Activated B cell treated with CpG ODN at 0.5 μM for 24 hours (primary cell): ENCODE measurements around the gene HOXB3. TPM values are rescaled to one million over a fixed set of nuclear protein-coding genes. Genes with fewer than 3 reads are reported as not detected.

Source experiments
- ATAC-seq: fragments of 200-7000 bp; cut with Tn5 transposase; one replicate; pipeline ENCODE4 v1.10.0; 2021; ENCODE audit warnings: low read depth, mild to moderate bottlenecking, moderate library complexity
- CTCF ChIA-PET: fragments of 350-600 bp; sonication (Branson Sonifier 250); formaldehyde crosslinking; loops from one replicate; lab custom pipeline; 2021; ENCODE audit warnings: antibody characterized with exemption; lab: Charles Lee
- POLR2A ChIA-PET: fragments of 350-600 bp; sonication (Branson Sonifier 250); formaldehyde crosslinking; loops from one replicate; lab custom pipeline; 2021; ENCODE audit warnings: antibody characterized with exemption; lab: Charles Lee
- DNase-seq: peaks from one replicate; pipeline ENCODE4 v3.0.0; 2022
- H3K27ac Mint-ChIP-seq: one replicate; pipeline ENCODE4 v1.8.0; 2020; ENCODE audit warnings: mixed read lengths
- H3K27me3 Mint-ChIP-seq: one replicate; pipeline ENCODE4 v1.8.0; 2021; ENCODE audit warnings: mixed read lengths
- H3K36me3 Mint-ChIP-seq: one replicate; pipeline ENCODE4 v1.8.0; 2021; ENCODE audit warnings: low read depth, mixed read lengths
- H3K4me1 Mint-ChIP-seq: one replicate; pipeline ENCODE4 v1.8.0; 2021; ENCODE audit warnings: mixed read lengths
- H3K4me3 Mint-ChIP-seq: one replicate; pipeline ENCODE4 v1.8.0; 2020; ENCODE audit warnings: mild to moderate bottlenecking, mixed read lengths
- H3K9me3 Mint-ChIP-seq: one replicate; pipeline ENCODE4 v1.8.0; 2020; ENCODE audit warnings: mixed read lengths
- CTCF ChIP-seq: fragments of 200-600 bp; IDR thresholded peaks from one replicate; pipeline ENCODE4 v1.8.0; 2022; ENCODE audit warnings: antibody characterized with exemption, mild to moderate bottlenecking
- intact Hi-C: fragments of 100-400 bp; cut with micrococcal nuclease; formaldehyde crosslinking; loops from one replicate; pipeline ENCODE4 v1.15.1; 2024
- total RNA-seq: library from RNA; stranded (reverse); gene quantifications from 2 replicates; pipeline ENCODE4 v1.2.3, GENCODE V29; 2022

The HOXB3 gene
- total RNA-seq, 1 donor from 2014 or later = 2.6 TPM

- ChIA-PET POLR2A (no interaction called here), CTCF (no interaction called here)
- Mint-ChIP-seq H3K36me3 (no peaks in the 10 kb centered on the region), H3K27me3 (peaks cover 20% of the 10 kb centered on the region), H3K9me3 (no peaks in the 10 kb centered on the region), H3K27ac (no peak overlapping the region), H3K4me3 (no peak overlapping the region), H3K4me1 (peaks cover 12% of the 10 kb centered on the region)
- no peak for TF ChIP-seq CTCF
- ATAC-seq = no peak
- intact Hi-C loops = no loop called here
- no peak for DNase-seq
These were observed 18.8 kb downstream of the HOXB3 start for GRCh38 chr17:48571024-48571818.

GRCh38 chr17:48570325-48571023, 19.6 kb downstream of the HOXB3 start:
- POLR2A ChIA-PET = interaction anchor here (0.6 kb wide), 1 partner anchor 313 kb away, joined by 3 read pairs; no protein-coding TSS in a partner anchor
- H3K4me3 Mint-ChIP-seq = no peak overlapping the region
- ATAC-seq (no peak), DNase-seq (no peak)
- peaks cover 6% of the 10 kb centered on the region for H3K4me1 Mint-ChIP-seq
- CTCF ChIA-PET = no interaction called here
- peaks cover 20% of the 10 kb centered on the region for H3K27me3 Mint-ChIP-seq
- H3K36me3 Mint-ChIP-seq = no peaks in the 10 kb centered on the region
- H3K27ac Mint-ChIP-seq = no peak overlapping the region
- no peaks in the 10 kb centered on the region for H3K9me3 Mint-ChIP-seq
- intact Hi-C loops = no loop called here
- TF ChIP-seq CTCF = no peak

GRCh38 chr17:48569674-48570324, 20.2 kb downstream of the HOXB3 start:
- H3K4me3 Mint-ChIP-seq = no peak overlapping the region
- no peaks in the 10 kb centered on the region for H3K36me3 Mint-ChIP-seq
- H3K4me1 Mint-ChIP-seq = peaks cover 4% of the 10 kb centered on the region
- ATAC-seq (no peak), DNase-seq (no peak)
- ChIA-PET POLR2A (interaction anchor here (0.6 kb wide), 1 partner anchor 313 kb away, joined by 3 read pairs; no protein-coding TSS in a partner anchor), CTCF (no interaction called here)
- no peak overlapping the region for H3K27ac Mint-ChIP-seq
- intact Hi-C loops = no loop called here
- no peak for TF ChIP-seq CTCF
- no peaks in the 10 kb centered on the region for H3K9me3 Mint-ChIP-seq
- H3K27me3 Mint-ChIP-seq = peaks cover 22% of the 10 kb centered on the region

GRCh38 chr17:48569240-48569582, 20.8 kb downstream of the HOXB3 start:
- DNase-seq = no peak
- no peak for ATAC-seq
- Mint-ChIP-seq H3K36me3 (no peaks in the 10 kb centered on the region), H3K27me3 (peaks cover 25% of the 10 kb centered on the region), H3K27ac (no peak overlapping the region), H3K9me3 (no peaks in the 10 kb centered on the region), H3K4me1 (peaks cover 4% of the 10 kb centered on the region), H3K4me3 (no peak overlapping the region)
- no peak for TF ChIP-seq CTCF
- CTCF ChIA-PET = no interaction called here
- intact Hi-C loops = no loop called here
- POLR2A ChIA-PET = no interaction called here
